Naive thymus-derived CD8-positive, alpha-beta T cell (primary cell): ENCODE results near the gene ABHD15. TPM values are rescaled to one million over a fixed set of nuclear protein-coding genes. Genes with fewer than 3 reads are reported as not detected.
"Not testable (repeated sequence)": the region's sequence is repeated elsewhere in the genome, so short reads cannot be mapped to it uniquely, and the experiment has no call there.

Source experiments
- ATAC-seq, 2 donors: fragments of 150-1000 bp; cut with Tn5 transposase in 1 of 2; sonication (Bioruptor Pico), chemical (Tn5 transposase) in 1 of 2; 1 replicate in 1 of 2; 2 replicates in 1 of 2; pipeline ENCODE4 v1.10.0; 2021; ENCODE audit warnings: mild to moderate bottlenecking in 2 of 2, moderate library complexity in 2 of 2
- POLR2A ChIA-PET: fragments of 350-600 bp; sonication (Branson Sonifier 250); formaldehyde crosslinking; loops from one replicate; lab custom pipeline; 2021; ENCODE audit warnings: antibody characterized with exemption; lab: Charles Lee
- DNase-seq, 10 donors: peaks; one replicate each; pipeline versions ENCODE4 v3.0.0 to v3.0.0-alpha.2; 2020 to 2022
- H3K27ac Mint-ChIP-seq, 10 donors: one replicate each; pipeline ENCODE4 v1.8.0; 2020 to 2022; ENCODE audit warnings: mild to moderate bottlenecking in 10 of 10, mixed read lengths in 10 of 10, moderate library complexity in 4 of 10, inconsistent platforms in 1 of 10
- H3K27me3 Mint-ChIP-seq, 5 donors: one replicate each; pipeline ENCODE4 v1.8.0; 2021 to 2022; ENCODE audit warnings: mixed read lengths in 5 of 5
- H3K36me3 Mint-ChIP-seq, 3 donors: one replicate each; pipeline ENCODE4 v1.8.0; 2020 to 2022; ENCODE audit warnings: mixed read lengths in 3 of 3, mild to moderate bottlenecking in 2 of 3, inconsistent platforms in 1 of 3
- H3K4me1 Mint-ChIP-seq, 4 donors: one replicate each; pipeline ENCODE4 v1.8.0; 2021 to 2022; ENCODE audit warnings: mixed read lengths in 4 of 4
- H3K4me3 Mint-ChIP-seq, 10 donors: one replicate each; pipeline ENCODE4 v1.8.0; 2020 to 2022; ENCODE audit warnings: mild to moderate bottlenecking in 10 of 10, mixed read lengths in 10 of 10, moderate library complexity in 6 of 10, inconsistent platforms in 1 of 10
- H3K9me3 Mint-ChIP-seq, 9 donors: one replicate each; pipeline ENCODE4 v1.8.0; 2020 to 2022; ENCODE audit warnings: mixed read lengths in 9 of 9, mild to moderate bottlenecking in 3 of 9, inconsistent platforms in 1 of 9, moderate library complexity in 1 of 9
- polyA plus RNA-seq, 3 donors: library from polyadenylated mRNA; unstranded; fragments of 300-500 nt; fragmentation: Illumina TruSeq; gene quantifications; one replicate each; pipeline ENCODE4 v1.2.3, GENCODE V29; 2021
- total RNA-seq, 8 experiments: library from RNA in 2 of 8; stranded (reverse) in 2 of 8; gene quantifications; one replicate each; pipeline ENCODE4 v1.2.3 and lab custom pipeline; 2021 to 2026

Gene ABHD15
- total and polyA plus RNA-seq, 5 experiments from 2014 or later = 4.2 to 13.8 (median 8.9) TPM

GRCh38 chr17:29561554-29562517 lies 5.0 kb downstream of the ABHD15 start:
- peak in 1 of 10 donors; percentile 20 for DNase-seq

GRCh38 chr17:29560316-29560715 lies 6.5 kb downstream of the ABHD15 start:
- DNase-seq = no peak
- H3K4me3 Mint-ChIP-seq = peak overlapping the region in 1 of 10 donors; percentile 71
- no peak for ATAC-seq
- H3K36me3 Mint-ChIP-seq = peaks cover 0 to 4% (median 0%) of the 10 kb centered on the region in 3 donors
- H3K27me3 Mint-ChIP-seq = no peaks in the 10 kb centered on the region
- peak overlapping the region in 1 of 10 donors; percentile 69 for H3K27ac Mint-ChIP-seq
- H3K9me3 Mint-ChIP-seq = no peaks in the 10 kb centered on the region
- POLR2A ChIA-PET = no interaction called here
- H3K4me1 Mint-ChIP-seq = peaks cover 10 to 69% (median 24%) of the 10 kb centered on the region in 4 donors

More at GRCh38 chr17:29561554-29562517, 5.0 kb downstream of the ABHD15 start:
- no peak for ATAC-seq
- peaks cover 0 to 4% (median 0%) of the 10 kb centered on the region in 3 donors for H3K36me3 Mint-ChIP-seq
- POLR2A ChIA-PET = interaction anchor here (0.6 kb wide), 1 partner anchor 52 kb away, joined by 3 read pairs; no protein-coding TSS in a partner anchor
- no peaks in the 10 kb centered on the region for H3K9me3 Mint-ChIP-seq
- H3K4me1 Mint-ChIP-seq = peaks cover 16 to 76% (median 33%) of the 10 kb centered on the region in 4 donors
- no peaks in the 10 kb centered on the region for H3K27me3 Mint-ChIP-seq
- H3K4me3 Mint-ChIP-seq = peak overlapping the region in 1 of 10 donors; percentile 71
- peak overlapping the region in 5 of 10 donors; percentile 15 to 86 (median 32) for H3K27ac Mint-ChIP-seq

- peak overlapping the region in 1 of 10 donors; percentile 69 for H3K27ac Mint-ChIP-seq
- peaks cover 0 to 4% (median 0%) of the 10 kb centered on the region in 3 donors for H3K36me3 Mint-ChIP-seq
- H3K27me3 Mint-ChIP-seq = no peaks in the 10 kb centered on the region
- H3K9me3 Mint-ChIP-seq = no peaks in the 10 kb centered on the region
- DNase-seq (no peak), ATAC-seq (no peak)
- POLR2A ChIA-PET = no interaction called here
- no peak overlapping the region for H3K4me3 Mint-ChIP-seq
- peaks cover 10 to 67% (median 23%) of the 10 kb centered on the region in 4 donors for H3K4me1 Mint-ChIP-seq
Observed at GRCh38 chr17:29559640-29560039, 7.2 kb downstream of the ABHD15 start.

- peaks cover 6 to 58% (median 18%) of the 10 kb centered on the region in 4 donors for H3K4me1 Mint-ChIP-seq
- H3K4me3 Mint-ChIP-seq, ATAC-seq, H3K36me3 Mint-ChIP-seq, DNase-seq, H3K27me3 Mint-ChIP-seq, H3K9me3 Mint-ChIP-seq, POLR2A ChIA-PET: not testable (repeated sequence)
- peak overlapping the region in 1 of 10 donors; percentile 38 for H3K27ac Mint-ChIP-seq
Observed at GRCh38 chr17:29558139-29558538, 8.7 kb downstream of the ABHD15 start.

GRCh38 chr17:29557739-29558116 lies 9.1 kb downstream of the ABHD15 start:
- Mint-ChIP-seq H3K4me1 (peaks cover 4 to 54% (median 15%) of the 10 kb centered on the region in 4 donors), H3K36me3 (peaks cover 0 to 4% (median 0%) of the 10 kb centered on the region in 3 donors), H3K27ac (peak overlapping the region in 1 of 10 donors; percentile 38), H3K4me3 (no peak overlapping the region), H3K9me3 (no peaks in the 10 kb centered on the region), H3K27me3 (no peaks in the 10 kb centered on the region)
- DNase-seq = no peak
- POLR2A ChIA-PET = no interaction called here
- ATAC-seq = no peak

GRCh38 chr17:29557085-29557738 lies 9.6 kb downstream of the ABHD15 start:
- Mint-ChIP-seq H3K4me1 (peaks cover 4 to 49% (median 12%) of the 10 kb centered on the region in 4 donors), H3K4me3 (no peak overlapping the region), H3K9me3 (no peaks in the 10 kb centered on the region), H3K27me3 (no peaks in the 10 kb centered on the region), H3K36me3 (peaks cover 0 to 4% (median 0%) of the 10 kb centered on the region in 3 donors), H3K27ac (peak overlapping the region in 2 of 10 donors; percentile 31 to 38)
- POLR2A ChIA-PET = interaction anchor here (1.4 to 2.1 kb wide), 2 partner anchors 9 to 11 kb away, joined by 4 to 5 read pairs; partner anchors contain the start of genes ABHD15 and TP53I13
- DNase-seq (no peak), ATAC-seq (no peak)

GRCh38 chr17:29555840-29556239 lies 11.0 kb downstream of the ABHD15 start:
- Mint-ChIP-seq H3K27ac (no peak overlapping the region), H3K4me1 (peaks cover 0 to 36% (median 7%) of the 10 kb centered on the region in 4 donors), H3K36me3 (peaks cover 0 to 4% (median 0%) of the 10 kb centered on the region in 3 donors), H3K9me3 (no peaks in the 10 kb centered on the region), H3K27me3 (no peaks in the 10 kb centered on the region), H3K4me3 (no peak overlapping the region)
- POLR2A ChIA-PET = interaction anchor here (1.4 to 2.1 kb wide), 2 partner anchors 10 to 12 kb away, joined by 4 to 5 read pairs; partner anchors contain the start of genes ABHD15 and TP53I13
- ATAC-seq = no peak
- no peak for DNase-seq

- POLR2A ChIA-PET = no interaction called here
- ATAC-seq = no peak
Observed at GRCh38 chr17:29549177-29549923, 17.5 kb downstream of the ABHD15 start.

GRCh38 chr17:29546830-29547229 lies 20.0 kb downstream of the ABHD15 start:
- Mint-ChIP-seq H3K27me3 (no peaks in the 10 kb centered on the region), H3K4me3 (no peak overlapping the region), H3K9me3 (no peaks in the 10 kb centered on the region), H3K36me3 (peaks cover 0 to 40% (median 22%) of the 10 kb centered on the region in 3 donors), H3K27ac (no peak overlapping the region), H3K4me1 (peaks cover 0 to 4% (median 0%) of the 10 kb centered on the region in 4 donors)
- POLR2A ChIA-PET = no interaction called here
- DNase-seq (no peak), ATAC-seq (no peak)

More at GRCh38 chr17:29549177-29549923, 17.5 kb downstream of the ABHD15 start:
- Mint-ChIP-seq H3K36me3 (peaks cover 0 to 17% (median 4%) of the 10 kb centered on the region in 3 donors), H3K27ac (no peak overlapping the region), H3K27me3 (no peaks in the 10 kb centered on the region), H3K9me3 (no peaks in the 10 kb centered on the region), H3K4me1 (peaks cover 0 to 4% (median 1%) of the 10 kb centered on the region in 4 donors), H3K4me3 (no peak overlapping the region)
- DNase-seq = no peak

GRCh38 chr17:29546085-29546484 lies 20.8 kb downstream of the ABHD15 start:
- peaks cover 0 to 4% (median 0%) of the 10 kb centered on the region in 4 donors for H3K4me1 Mint-ChIP-seq
- peaks cover 0 to 42% (median 22%) of the 10 kb centered on the region in 3 donors for H3K36me3 Mint-ChIP-seq
- no peak for ATAC-seq
- no peak overlapping the region for H3K27ac Mint-ChIP-seq
- no peak overlapping the region for H3K4me3 Mint-ChIP-seq
- no peak for DNase-seq
- H3K9me3 Mint-ChIP-seq = no peaks in the 10 kb centered on the region
- POLR2A ChIA-PET = no interaction called here
- H3K27me3 Mint-ChIP-seq = no peaks in the 10 kb centered on the region

GRCh38 chr17:29544066-29544465 lies 22.8 kb downstream of the ABHD15 start:
- DNase-seq (no peak), ATAC-seq (no peak)
- H3K36me3 Mint-ChIP-seq = peaks cover 0 to 57% (median 26%) of the 10 kb centered on the region in 3 donors
- H3K4me3 Mint-ChIP-seq = no peak overlapping the region
- POLR2A ChIA-PET = no interaction called here
- no peaks in the 10 kb centered on the region for H3K9me3 Mint-ChIP-seq
- H3K27ac Mint-ChIP-seq = no peak overlapping the region
- no peaks in the 10 kb centered on the region for H3K27me3 Mint-ChIP-seq
- H3K4me1 Mint-ChIP-seq = peaks cover 0 to 4% (median 0%) of the 10 kb centered on the region in 4 donors

GRCh38 chr17:29533976-29534375 lies 32.9 kb downstream of the ABHD15 start:
- Mint-ChIP-seq H3K9me3 (no peaks in the 10 kb centered on the region), H3K4me1 (no peaks in the 10 kb centered on the region), H3K4me3 (no peak overlapping the region), H3K27me3 (no peaks in the 10 kb centered on the region), H3K27ac (peak overlapping the region in 1 of 10 donors; percentile 29), H3K36me3 (peaks cover 0 to 69% (median 27%) of the 10 kb centered on the region in 3 donors)
- ATAC-seq (no peak), DNase-seq (no peak)
- POLR2A ChIA-PET = no interaction called here
